Right lobe of liver (tissue), 6 donors: ENCODE measurements around the gene ABL2. TPM values are rescaled to one million over a fixed set of nuclear protein-coding genes. Genes with fewer than 3 reads are reported as not detected.
"Not testable (repeated sequence)": the region's sequence is repeated elsewhere in the genome, so short reads cannot be mapped to it uniquely, and the experiment has no call there.

Experiments
- ATAC-seq, 4 donors: fragments of 200-7000 bp; cut with Tn5 transposase; one replicate each; pipeline ENCODE4 v1.9.1; 2020; ENCODE audit warnings: mild to moderate bottlenecking in 4 of 4, moderate library complexity in 4 of 4
- DNase-seq, 3 donors: peaks; one replicate each; pipeline ENCODE4 v3.0.0-alpha.2; 2020
- H3K27ac ChIP-seq, 3 donors: fragments of 200-600 bp; one replicate each; pipeline ENCODE4 v1.8.0; 2022
- H3K27me3 ChIP-seq, 2 donors: fragments of 200-600 bp; one replicate each; pipeline ENCODE4 v1.8.0; 2022
- H3K36me3 ChIP-seq, 4 donors: fragments of 200-600 bp; sonication (generic) in 1 of 4; one replicate each; pipeline versions ENCODE4 v1.5.1 to v1.8.0; 2017 to 2022; ENCODE audit warnings: control low read depth in 1 of 4
- H3K4me1 ChIP-seq, 4 donors: fragments of 200-600 bp; sonication (generic) in 1 of 4; one replicate each; pipeline versions ENCODE4 v1.5.1 to v1.8.0; 2017 to 2022; ENCODE audit warnings: control low read depth in 1 of 4
- H3K4me3 ChIP-seq, 3 donors: fragments of 200-600 bp; one replicate each; pipeline ENCODE4 v1.8.0; 2022
- H3K9me3 ChIP-seq, 4 donors: fragments of 200-600 bp; sonication (generic) in 1 of 4; one replicate each; pipeline versions ENCODE4 v1.5.1 to v1.8.0; 2017 to 2022; ENCODE audit warnings: control low read depth in 1 of 4
- CTCF ChIP-seq, 4 donors: fragments of 200-600 bp in 3 of 4; fragments of 450-650 bp in 1 of 4; IDR thresholded peaks; one replicate each; pipeline versions ENCODE4 v1.5.1 to v1.8.0; 2016 to 2022; ENCODE audit warnings: antibody characterized with exemption in 4 of 4, mild to moderate bottlenecking in 2 of 4
- POLR2A ChIP-seq: fragments of 450-650 bp; IDR thresholded peaks from one replicate; pipeline ENCODE4 v1.6.1; 2017; ENCODE audit warnings: antibody characterized with exemption, mild to moderate bottlenecking
- WGBS: methylation state at CpG from one replicate; pipeline ENCODE4 v1.1.6; 2018; ENCODE audit warnings: low coverage, low lambda C conversion rate; ENCODE audit not compliant: insufficient coverage; ENCODE audit errors: missing lambda C conversion rate; 5-methylcytosine and 5-hydroxymethylcytosine counted together
- intact Hi-C, 2 donors: fragments of 100-400 bp; cut with DNase I; formaldehyde crosslinking; loops; one replicate each; pipeline versions ENCODE4 v1.11.2 to v1.14.1; 2022
- total RNA-seq, 6 experiments: library from RNA; depleted of rRNA in 2 of 6; stranded (reverse); fragments of >200 nt in 2 of 6; fragmentation: NEBNext Ultra II Directional in 3 of 6; extraction: Animal tissue kit (Norgen Biotek cat#: 25700) in 3 of 6; gene quantifications; one replicate each; pipeline versions ENCODE4 v1.1.0 to v1.2.4, GENCODE V29; 2016 to 2023
- donor health status: DM: no; HTN: yes; CAD: no.
- donor health status: DM: no; HTN: no; CAD: no.
- donor health status: DM: no; HTN: no; CAD: no.
- donor health status: DM: no; HTN: yes; CAD: no.
- donor health status: DM: no; HTN: yes; CAD: no.

Gene ABL2
- total RNA-seq, 6 experiments from 2014 or later: 3.8 to 7.7 (median 5.6) TPM

- peak; percentile 75 to 89 (median 82) for ATAC-seq
- no peak for DNase-seq
- H3K4me3 ChIP-seq: no peak overlapping the region
- H3K27ac ChIP-seq: no peak overlapping the region
- peaks cover 0 to 10% (median 5%) of the 10 kb centered on the region in 4 donors for H3K4me1 ChIP-seq
- no peaks in the 10 kb centered on the region for H3K36me3 ChIP-seq
- WGBS: 40% methylated on average over 1 of the region's 5 CpGs
- intact Hi-C loops: no loop called here
- H3K9me3 ChIP-seq: no peaks in the 10 kb centered on the region
- H3K27me3 ChIP-seq: no peaks in the 10 kb centered on the region
- TF ChIP-seq CTCF (IDR thresholded peaks at IDR 0.05) (no peak), POLR2A (no peak)
Observed at GRCh38 chr1:179137617-179138255, 91.7 kb downstream of the ABL2 start.

- H3K27me3 ChIP-seq, DNase-seq, H3K4me3 ChIP-seq, ATAC-seq, H3K36me3 ChIP-seq, H3K9me3 ChIP-seq, H3K27ac ChIP-seq, intact Hi-C loops: not testable (repeated sequence)
- peaks cover 0 to 11% (median 5%) of the 10 kb centered on the region in 4 donors for H3K4me1 ChIP-seq
- WGBS: 100% methylated on average over 1 of the region's 28 CpGs
Observed at GRCh38 chr1:179135707-179136106, 93.8 kb downstream of the ABL2 start.

- H3K4me3 ChIP-seq, H3K9me3 ChIP-seq, DNase-seq, H3K36me3 ChIP-seq, ATAC-seq, H3K27me3 ChIP-seq, H3K27ac ChIP-seq, intact Hi-C loops: not testable (repeated sequence)
- H3K4me1 ChIP-seq: peaks cover 0 to 17% (median 5%) of the 10 kb centered on the region in 4 donors
- WGBS: no CpG with 5 or more reads among the region's 27 CpGs
Observed at GRCh38 chr1:179135168-179135567, 94.3 kb downstream of the ABL2 start.

GRCh38 chr1:179129702-179130473 lies 99.6 kb downstream of the ABL2 start:
- ATAC-seq (peak; percentile 75 to 85 (median 78)), DNase-seq (no peak)
- H3K4me1 ChIP-seq: peaks cover 0 to 35% (median 14%) of the 10 kb centered on the region in 4 donors
- H3K27ac ChIP-seq: peak overlapping the region; percentile 52 to 58 (median 56)
- no peaks in the 10 kb centered on the region for H3K9me3 ChIP-seq
- TF ChIP-seq POLR2A (no peak), CTCF (IDR thresholded peaks at IDR 0.05) (no peak)
- intact Hi-C loops: loop anchor here in 1 of 2 donors (10.0 kb wide), 1 partner anchor 55 kb away; no protein-coding TSS in a partner anchor
- WGBS: 40% methylated on average over 5 of the region's 10 CpGs
- no peaks in the 10 kb centered on the region for H3K27me3 ChIP-seq
- no peaks in the 10 kb centered on the region for H3K36me3 ChIP-seq
- H3K4me3 ChIP-seq: peak overlapping the region; percentile 0 to 22 (median 11)

GRCh38 chr1:179128520-179128919 lies 101.0 kb downstream of the ABL2 start:
- Histone ChIP-seq H3K4me3 (no peak overlapping the region), H3K4me1 (peaks cover 0 to 35% (median 14%) of the 10 kb centered on the region in 4 donors), H3K9me3 (no peaks in the 10 kb centered on the region), H3K27me3 (no peaks in the 10 kb centered on the region), H3K36me3 (no peaks in the 10 kb centered on the region), H3K27ac (peak overlapping the region; percentile 5 to 56 (median 52))
- peak in 1 of 3 donors; percentile 52 for DNase-seq
- ATAC-seq: peak; percentile 56 to 81 (median 63)
- TF ChIP-seq POLR2A: no peak
- no peak for TF ChIP-seq CTCF (IDR thresholded peaks at IDR 0.05)
- WGBS: 31% methylated on average over 4 of the region's 4 CpGs
- intact Hi-C loops: loop anchor here in 1 of 2 donors (10.0 kb wide), 1 partner anchor 56 kb away; no protein-coding TSS in a partner anchor
